GM18526 (cell line): Measurements from ENCODE around the gene CCDC3.

Experiments
- POLR2A ChIP-seq: IDR thresholded peaks from 3 replicates; pipeline ENCODE4 v1.6.1; 2011; ENCODE audit not compliant: insufficient read length; ENCODE audit errors: extremely low read depth

The CCDC3 gene

DNA sequence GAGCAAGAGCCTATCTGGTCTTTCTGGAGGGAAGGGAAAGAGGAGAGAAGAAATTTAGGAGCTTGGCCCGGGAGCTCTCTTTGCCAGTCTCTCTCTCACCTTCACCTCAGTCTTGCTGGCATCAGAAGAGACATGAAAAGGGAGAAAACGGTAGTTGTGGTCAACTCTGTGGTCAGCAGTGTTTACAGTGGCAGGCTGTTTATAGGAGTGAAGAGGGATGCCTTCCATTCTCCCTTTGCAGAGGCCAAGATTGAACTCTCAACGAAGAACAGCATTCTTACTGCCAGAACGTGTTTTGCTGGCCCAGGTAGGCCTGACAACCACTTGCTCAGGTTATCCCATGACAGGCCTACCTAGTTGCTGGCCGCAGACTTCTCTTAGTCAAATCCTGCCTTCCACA, 133.3 kb downstream of the CCDC3 start:
- no peak for TF ChIP-seq POLR2A

DNA sequence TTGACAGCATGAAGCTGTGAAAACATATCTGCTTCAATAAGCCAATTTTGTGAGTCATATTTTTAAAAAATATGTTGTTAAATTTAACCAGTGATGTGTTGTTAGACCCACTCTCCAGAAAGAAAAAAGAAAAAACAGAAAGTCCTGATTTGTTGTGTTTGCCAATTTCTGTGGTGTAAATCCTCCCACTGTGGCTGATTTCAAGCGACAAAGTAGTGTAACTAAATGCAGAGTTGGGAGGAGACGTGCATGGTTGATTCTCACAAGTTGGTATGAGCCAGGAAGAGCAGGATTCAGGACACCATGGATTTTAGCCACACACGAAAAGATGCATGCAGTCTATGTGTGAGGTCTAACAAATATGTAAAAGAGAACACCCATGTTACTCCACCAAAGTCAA, 139.1 kb downstream of the CCDC3 start:
- no peak for TF ChIP-seq POLR2A

DNA sequence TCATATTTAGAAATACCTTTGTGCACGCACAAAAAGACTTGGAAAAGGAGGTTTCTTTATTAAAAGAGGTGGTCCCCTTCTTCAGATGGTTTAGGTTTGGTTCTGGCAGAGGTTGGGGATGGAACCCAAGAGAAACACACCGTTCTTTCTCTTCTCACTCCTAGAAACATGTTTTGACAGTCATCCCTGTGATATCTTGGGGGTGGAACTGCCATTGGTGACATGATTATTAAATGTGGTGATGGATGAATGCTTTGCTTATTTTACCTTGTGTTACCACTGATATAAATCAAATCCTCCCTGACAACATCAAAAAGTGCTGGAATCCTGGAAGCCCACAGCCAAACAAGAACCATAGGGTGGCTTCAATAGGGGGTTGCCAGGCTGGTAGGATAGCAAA, 146.5 kb downstream of the CCDC3 start:
- TF ChIP-seq POLR2A, result no peak

DNA sequence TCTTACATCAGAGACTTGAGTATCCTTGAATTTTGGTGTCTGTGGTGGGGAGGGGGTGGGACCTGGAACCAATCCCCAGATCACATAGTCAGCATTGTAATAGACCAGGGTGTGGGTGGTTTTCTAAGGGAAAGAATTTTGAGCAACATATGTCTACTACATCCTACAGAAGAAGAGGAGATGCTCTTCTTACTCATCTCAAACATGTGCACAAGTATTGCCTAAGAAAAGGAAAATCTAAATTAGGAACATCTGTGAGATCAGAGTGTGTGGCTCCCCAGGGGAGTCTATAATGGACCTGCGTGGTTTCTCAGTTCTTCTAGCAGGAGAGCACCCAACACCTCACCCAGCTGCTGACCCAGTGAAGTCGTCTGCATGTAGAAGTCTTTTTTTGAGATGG, 148.8 kb downstream of the CCDC3 start:
- no peak for TF ChIP-seq POLR2A

DNA sequence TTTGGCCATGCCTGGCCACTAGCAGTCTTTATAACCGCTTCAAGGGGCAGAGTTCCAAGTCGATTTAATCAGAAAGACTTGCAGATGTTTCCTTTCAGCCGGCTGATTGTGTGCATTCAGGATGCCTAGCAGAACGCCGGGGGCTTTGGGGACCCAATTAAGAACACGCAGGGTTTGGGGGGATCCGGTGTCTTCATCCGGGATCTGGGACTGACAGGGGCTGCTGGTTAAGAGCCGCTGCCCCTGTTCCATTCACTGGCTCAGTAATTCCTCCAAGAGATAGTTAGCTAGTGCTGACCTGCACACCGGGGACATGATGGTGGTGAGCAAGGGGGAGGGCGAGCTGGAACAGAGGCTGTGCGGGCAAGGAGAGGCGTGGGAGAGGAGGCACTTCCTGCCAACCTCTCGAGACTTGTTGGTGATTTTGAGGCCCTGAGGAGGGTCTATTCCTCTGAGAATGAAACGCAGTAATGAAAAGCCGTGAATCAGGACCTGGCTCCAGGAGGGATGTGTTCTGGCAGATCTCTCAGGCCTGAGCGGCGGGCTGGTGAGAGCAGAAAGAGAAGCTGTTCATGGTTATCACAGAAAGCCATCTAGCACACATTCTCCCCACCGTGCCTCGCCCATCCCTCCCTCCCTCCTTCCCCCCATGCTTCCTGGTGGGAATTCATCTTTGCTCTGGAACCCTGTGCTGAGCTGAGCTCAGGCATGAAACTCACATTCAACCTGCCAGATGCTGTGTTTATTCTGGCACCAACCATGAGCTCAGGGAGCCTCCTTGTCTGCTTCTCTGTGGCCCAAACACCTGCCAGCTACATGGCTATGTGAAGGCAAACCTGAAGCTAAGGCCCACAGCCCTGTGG, 152.0 kb downstream of the CCDC3 start:
- no peak for TF ChIP-seq POLR2A

DNA sequence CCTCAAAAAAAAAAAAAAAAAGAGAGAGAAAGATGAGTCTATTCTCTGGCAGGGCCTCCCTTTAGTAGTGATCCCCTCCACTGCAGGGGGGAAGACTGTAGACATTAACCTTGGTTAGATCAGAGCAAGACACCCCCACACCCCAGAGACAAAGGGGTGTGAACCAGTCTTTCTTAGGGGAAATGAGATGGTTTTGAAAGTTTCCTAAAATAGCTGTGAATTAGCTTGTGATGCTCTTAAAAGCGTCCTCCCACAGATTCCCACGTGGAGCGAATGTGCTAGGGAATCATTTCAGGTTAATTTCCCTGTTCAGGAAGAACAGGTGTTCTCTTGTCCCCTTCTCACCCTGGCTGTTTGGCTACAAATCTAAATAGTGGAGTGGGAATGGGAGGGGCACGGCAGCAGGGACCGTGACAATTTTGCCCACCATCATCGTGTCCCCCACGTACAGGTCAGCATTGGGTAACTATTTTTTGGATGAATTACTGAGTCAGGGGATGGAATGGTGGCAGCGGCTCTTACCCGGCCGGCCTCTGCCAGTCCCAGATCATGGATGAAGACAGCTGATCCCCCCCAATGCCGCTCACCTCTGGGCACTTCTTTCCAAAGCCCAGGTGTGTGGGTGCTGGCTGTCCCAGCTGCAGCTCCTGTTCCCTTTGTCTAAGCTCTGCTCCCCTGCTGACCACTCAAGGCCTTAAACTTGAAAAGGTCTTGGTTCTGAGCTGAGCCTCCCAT, 152.9 kb downstream of the CCDC3 start:
- TF ChIP-seq POLR2A, result no peak

DNA sequence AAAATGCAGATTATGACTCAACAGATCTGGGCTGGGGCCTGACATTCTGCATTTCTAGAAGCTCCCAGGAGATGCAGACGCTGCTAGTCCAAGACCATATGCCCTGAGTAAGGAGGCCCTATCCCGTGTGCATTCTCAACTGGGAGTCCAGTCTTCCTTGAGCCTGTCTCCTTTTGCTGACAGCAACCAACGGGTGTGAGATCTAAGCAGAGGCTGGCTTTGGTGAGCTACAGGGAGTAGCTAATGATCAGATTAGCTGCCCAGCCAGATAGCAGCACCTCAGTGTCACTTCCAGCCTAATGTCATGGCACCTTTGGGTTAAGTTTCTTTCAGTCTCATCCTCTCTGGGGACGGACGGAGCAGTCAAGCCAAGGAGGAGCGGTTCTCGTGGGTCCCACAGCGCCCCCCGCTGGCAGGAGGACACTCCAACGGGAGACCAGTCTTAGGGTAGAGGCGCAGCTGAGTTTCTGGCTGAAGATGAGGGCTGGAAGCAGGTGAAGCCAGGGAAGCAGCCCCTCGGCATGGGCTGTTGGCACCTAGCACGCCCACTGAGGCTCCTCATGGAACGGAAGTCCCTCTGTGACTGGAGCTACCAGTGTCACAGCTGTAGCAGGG, 154.0 kb downstream of the CCDC3 start:
- TF ChIP-seq POLR2A, result no peak

DNA sequence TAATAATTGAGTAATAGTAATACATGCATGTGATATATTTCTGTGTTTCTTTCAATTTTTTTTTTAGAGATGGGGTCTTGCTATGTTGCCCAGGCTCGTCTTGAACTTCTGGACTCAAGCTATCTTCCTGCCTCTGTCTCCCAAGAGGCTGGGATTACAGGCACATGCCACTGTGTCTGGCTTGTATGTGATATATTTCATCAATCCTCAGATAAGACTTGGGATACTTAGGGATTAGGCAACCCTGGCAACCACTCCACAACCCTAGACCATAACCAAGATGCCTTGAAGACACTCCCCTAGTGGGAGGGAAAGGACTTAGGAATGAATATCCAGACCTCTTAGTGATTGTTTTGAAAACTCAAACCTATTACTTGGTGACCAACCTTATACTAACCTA, 154.8 kb downstream of the CCDC3 start:
- TF ChIP-seq POLR2A, result no peak
